ENCODE data around the gene NUDT3. TPM values are rescaled to one million over a fixed set of nuclear protein-coding genes. Genes with fewer than 3 reads are reported as not detected.

The NUDT3 gene
- total and polyA plus RNA-seq, 2 experiments from 2014 or later = 8.1 to 11.5 TPM

GRCh38 chr6:34284563-34285447 lies 107.7 kb downstream of the NUDT3 start:
- 98% methylated on average over 4 of the region's 4 CpGs for WGBS, 2 experiments (ENCODE audit: low coverage in 1 of 2, low lambda C conversion rate in 2 of 2, missing lambda C conversion rate in 2 of 2)
- TF ChIP-seq EZH2phosphoT487 (IDR thresholded peaks at IDR 0.05; ENCODE audit: insufficient read depth, low read depth) = no peak
- no peak for TF ChIP-seq EZH2 (IDR thresholded peaks at IDR 0.05; ENCODE audit: insufficient read depth, poor library complexity, severe bottlenecking)
- no peaks in the 10 kb centered on the region for H3K27me3 ChIP-seq (replicated peaks; ENCODE audit: insufficient read depth)
- H3F3A ChIP-seq (ENCODE audit: insufficient read depth) = peaks cover 19% of the 10 kb centered on the region; the same call in 1 of the 2 replicates
- H3K27ac ChIP-seq = 0 out of 2 replicates have a peak overlapping the region, but pooled peaks have one; percentile 8
- H3K9me3 ChIP-seq (ENCODE audit: low read depth) = no peaks in the 10 kb centered on the region
- H3K79me2 ChIP-seq (ENCODE audit: insufficient read depth) = no peaks in the 10 kb centered on the region
- no peaks in the 10 kb centered on the region for H3K9me2 ChIP-seq (ENCODE audit: insufficient read depth)
- no peak overlapping the region for H3K4me2 ChIP-seq (ENCODE audit: unreplicated experiment)
- in situ Hi-C loops (cut with MboI) = no loop called here
- H2AFZ ChIP-seq = no peak overlapping the region
- no peak overlapping the region for H3K4me3 ChIP-seq
- no peaks in the 10 kb centered on the region for H4K20me1 ChIP-seq (ENCODE audit: insufficient read depth)
- H3K9ac ChIP-seq = no peak overlapping the region
- H3K36me3 ChIP-seq (ENCODE audit: low read depth) = peaks cover 7% of the 10 kb centered on the region; the same call in 1 of the 2 replicates
- DNase-seq = peak; percentile 58
- H3K4me1 ChIP-seq (ENCODE audit: insufficient read depth) = peaks cover 6% of the 10 kb centered on the region; the same call in 1 of the 2 replicates

- H3K79me2 ChIP-seq (ENCODE audit: insufficient read depth) = no peaks in the 10 kb centered on the region
- H3K9me2 ChIP-seq (ENCODE audit: insufficient read depth) = no peaks in the 10 kb centered on the region
- no peak overlapping the region for H2AFZ ChIP-seq
- peaks cover 19% of the 10 kb centered on the region; the same call in 1 of the 2 replicates for H3F3A ChIP-seq (ENCODE audit: insufficient read depth)
- no peaks in the 10 kb centered on the region for H3K27me3 ChIP-seq (replicated peaks; ENCODE audit: insufficient read depth)
- no peak overlapping the region for H3K9ac ChIP-seq
- no peaks in the 10 kb centered on the region for H3K9me3 ChIP-seq (ENCODE audit: low read depth)
- no peak for DNase-seq
- 82 to 84% methylated on average over 6 of the region's 6 CpGs for WGBS, 2 experiments (ENCODE audit: low coverage in 1 of 2, low lambda C conversion rate in 2 of 2, missing lambda C conversion rate in 2 of 2)
- no peak overlapping the region for H3K4me2 ChIP-seq (ENCODE audit: unreplicated experiment)
- in situ Hi-C loops (cut with MboI) = no loop called here
- H3K4me3 ChIP-seq = no peak overlapping the region
- TF ChIP-seq EZH2phosphoT487 (IDR thresholded peaks at IDR 0.05; ENCODE audit: insufficient read depth, low read depth) (no peak), EZH2 (IDR thresholded peaks at IDR 0.05; ENCODE audit: insufficient read depth, poor library complexity, severe bottlenecking) (no peak)
- H3K36me3 ChIP-seq (ENCODE audit: low read depth) = peaks cover 7% of the 10 kb centered on the region; the same call in 1 of the 2 replicates
- peaks cover 6% of the 10 kb centered on the region; the same call in 1 of the 2 replicates for H3K4me1 ChIP-seq (ENCODE audit: insufficient read depth)
- no peak overlapping the region for H3K27ac ChIP-seq
- H4K20me1 ChIP-seq (ENCODE audit: insufficient read depth) = no peaks in the 10 kb centered on the region
These were observed 110.7 kb downstream of the NUDT3 start for GRCh38 chr6:34281702-34282334.

- no peak for DNase-seq
- H3K27me3 ChIP-seq (replicated peaks; ENCODE audit: insufficient read depth) = no peaks in the 10 kb centered on the region
- H3K4me2 ChIP-seq (ENCODE audit: unreplicated experiment) = no peak overlapping the region
- no peak overlapping the region for H3K4me3 ChIP-seq
- no peak for TF ChIP-seq EZH2 (IDR thresholded peaks at IDR 0.05; ENCODE audit: insufficient read depth, poor library complexity, severe bottlenecking)
- TF ChIP-seq EZH2phosphoT487 (IDR thresholded peaks at IDR 0.05; ENCODE audit: insufficient read depth, low read depth) = no peak
- no peak overlapping the region for H3K9ac ChIP-seq
- no peaks in the 10 kb centered on the region for H4K20me1 ChIP-seq (ENCODE audit: insufficient read depth)
- peaks cover 7% of the 10 kb centered on the region; the same call in 1 of the 2 replicates for H3K36me3 ChIP-seq (ENCODE audit: low read depth)
- no peaks in the 10 kb centered on the region for H3K9me3 ChIP-seq (ENCODE audit: low read depth)
- H3K79me2 ChIP-seq (ENCODE audit: insufficient read depth) = no peaks in the 10 kb centered on the region
- peaks cover 15% of the 10 kb centered on the region; the same call in 1 of the 2 replicates for H3F3A ChIP-seq (ENCODE audit: insufficient read depth)
- no peak overlapping the region for H3K27ac ChIP-seq
- no peak overlapping the region for H2AFZ ChIP-seq
- H3K4me1 ChIP-seq (ENCODE audit: insufficient read depth) = peaks cover 6% of the 10 kb centered on the region; the same call in 1 of the 2 replicates
- no peaks in the 10 kb centered on the region for H3K9me2 ChIP-seq (ENCODE audit: insufficient read depth)
- 98 to 99% methylated on average over 4 of the region's 4 CpGs for WGBS, 2 experiments (ENCODE audit: low coverage in 1 of 2, low lambda C conversion rate in 2 of 2, missing lambda C conversion rate in 2 of 2)
- in situ Hi-C loops (cut with MboI) = no loop called here
These were observed 112.3 kb downstream of the NUDT3 start for GRCh38 chr6:34280216-34280615.

GRCh38 chr6:34278833-34279232 lies 113.6 kb downstream of the NUDT3 start:
- Histone ChIP-seq H3K4me3 (no peak overlapping the region), H3K4me2 (ENCODE audit: unreplicated experiment) (no peak overlapping the region), H3K9me2 (ENCODE audit: insufficient read depth) (no peaks in the 10 kb centered on the region), H3K9ac (no peak overlapping the region), H3K27me3 (replicated peaks; ENCODE audit: insufficient read depth) (no peaks in the 10 kb centered on the region), H3K4me1 (ENCODE audit: insufficient read depth) (no peaks in the 10 kb centered on the region), H3K79me2 (ENCODE audit: insufficient read depth) (no peaks in the 10 kb centered on the region), H4K20me1 (ENCODE audit: insufficient read depth) (no peaks in the 10 kb centered on the region), H2AFZ (no peak overlapping the region), H3K27ac (no peak overlapping the region), H3K9me3 (ENCODE audit: low read depth) (no peaks in the 10 kb centered on the region), H3F3A (ENCODE audit: insufficient read depth) (0 out of 2 replicates have a peak, but pooled peaks cover 1% of the 10 kb centered on the region), H3K36me3 (ENCODE audit: low read depth) (peaks cover under 1% of the 10 kb centered on the region; the same call in 1 of the 2 replicates)
- DNase-seq = no peak
- WGBS, 2 experiments (ENCODE audit: low coverage in 1 of 2, low lambda C conversion rate in 2 of 2, missing lambda C conversion rate in 2 of 2) = 92 to 94% methylated on average over 5 of the region's 5 CpGs
- no peak for TF ChIP-seq EZH2 (IDR thresholded peaks at IDR 0.05; ENCODE audit: insufficient read depth, poor library complexity, severe bottlenecking)
- no peak for TF ChIP-seq EZH2phosphoT487 (IDR thresholded peaks at IDR 0.05; ENCODE audit: insufficient read depth, low read depth)
- in situ Hi-C loops (cut with MboI) = no loop called here
